H54 (cell line): Measurements from ENCODE around the gene SYNE1.
A peak's percentile ranks its signal among the peaks of the same experiment; 100 is the strongest.

Experiments
- DNase-seq: peaks from one replicate; pipeline ENCODE4 v3.0.0; 2011; ENCODE audit warnings: low spot score, mixed read lengths; ENCODE audit not compliant: insufficient read length
- FAIRE-seq: peaks from 3 replicates; lab custom pipeline; 2011; peaks lifted over from hg19 to GRCh38; lab: Jason Lieb, UNC
- POLR2A ChIP-seq: IDR thresholded peaks from 2 replicates; pipeline ENCODE4 v1.6.1; 2011; ENCODE audit warnings: low read depth, mild to moderate bottlenecking, low read length

Gene SYNE1

DNA sequence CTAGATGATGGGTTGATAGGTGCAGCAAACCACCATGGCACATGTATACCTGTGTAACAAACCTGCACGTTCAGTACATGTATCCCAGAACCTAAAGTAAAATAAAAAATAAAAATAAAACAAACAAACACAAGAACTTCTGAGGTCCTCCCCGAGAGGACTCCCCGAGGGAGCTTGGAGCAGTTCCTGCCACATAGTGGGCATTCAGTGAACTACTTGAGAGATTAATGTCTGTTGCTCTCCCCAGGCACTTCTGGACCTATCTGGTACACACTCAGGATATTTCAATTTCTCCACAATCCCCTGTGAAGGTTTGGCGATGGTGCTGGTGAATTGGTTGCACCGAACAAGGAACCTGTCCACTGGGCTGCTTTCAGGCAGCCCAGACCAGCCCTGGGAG lies 518.5 kb downstream of the SYNE1 start:
- FAIRE-seq, result no peak
- TF ChIP-seq POLR2A, result no peak
- no peak for DNase-seq

GRCh38 chr6:152118224-152118623 lies 518.9 kb downstream of the SYNE1 start:
- no peak for TF ChIP-seq POLR2A
- DNase-seq, result no peak
- no peak for FAIRE-seq

DNA sequence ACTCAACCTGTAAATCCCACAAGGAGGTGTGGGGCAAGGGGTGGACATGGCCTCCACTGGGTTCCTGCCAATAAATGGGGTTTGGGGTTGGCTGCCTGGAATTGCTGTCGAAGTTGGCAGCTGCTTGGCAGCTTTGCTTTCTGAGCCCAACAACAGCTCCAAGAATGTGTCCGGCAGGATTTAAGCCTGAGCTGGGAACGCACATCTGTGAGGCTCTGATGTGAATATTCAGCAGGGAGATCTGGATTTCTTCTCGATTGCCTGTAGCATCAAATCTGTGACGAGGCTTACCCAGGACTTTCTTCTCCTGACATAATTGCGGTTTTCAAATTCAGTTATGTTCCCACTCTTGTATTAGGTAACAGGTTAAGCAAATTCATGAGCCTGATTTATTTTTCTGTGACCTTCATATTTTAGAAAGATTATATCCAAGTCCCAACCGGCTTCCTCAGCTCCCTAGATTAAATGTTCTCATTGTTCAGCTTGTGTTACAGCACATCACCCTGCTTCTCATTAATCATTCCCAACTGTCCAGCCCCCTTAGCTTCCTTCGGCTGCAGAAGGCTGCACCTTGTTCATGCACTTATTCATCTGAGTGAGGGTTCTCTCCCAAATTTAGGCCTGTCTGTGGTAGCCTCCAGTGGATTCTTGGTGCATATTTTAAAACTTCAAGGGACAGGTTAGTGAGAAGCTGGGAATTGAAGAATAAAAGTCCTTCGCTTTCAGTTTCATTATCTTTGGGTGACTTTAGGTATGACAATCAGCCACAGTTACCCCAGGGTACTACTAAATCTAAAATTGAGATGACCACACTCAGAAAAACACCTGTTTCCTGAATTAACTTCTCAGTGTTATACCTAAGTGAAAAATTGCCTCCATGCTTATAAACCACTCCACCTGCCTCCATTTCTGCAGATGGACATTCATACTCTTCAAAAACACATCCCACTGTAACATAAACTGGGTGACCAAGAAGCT lies 519.7 kb downstream of the SYNE1 start:
- DNase-seq (no peak), FAIRE-seq (no peak)
- TF ChIP-seq POLR2A, result no peak

DNA sequence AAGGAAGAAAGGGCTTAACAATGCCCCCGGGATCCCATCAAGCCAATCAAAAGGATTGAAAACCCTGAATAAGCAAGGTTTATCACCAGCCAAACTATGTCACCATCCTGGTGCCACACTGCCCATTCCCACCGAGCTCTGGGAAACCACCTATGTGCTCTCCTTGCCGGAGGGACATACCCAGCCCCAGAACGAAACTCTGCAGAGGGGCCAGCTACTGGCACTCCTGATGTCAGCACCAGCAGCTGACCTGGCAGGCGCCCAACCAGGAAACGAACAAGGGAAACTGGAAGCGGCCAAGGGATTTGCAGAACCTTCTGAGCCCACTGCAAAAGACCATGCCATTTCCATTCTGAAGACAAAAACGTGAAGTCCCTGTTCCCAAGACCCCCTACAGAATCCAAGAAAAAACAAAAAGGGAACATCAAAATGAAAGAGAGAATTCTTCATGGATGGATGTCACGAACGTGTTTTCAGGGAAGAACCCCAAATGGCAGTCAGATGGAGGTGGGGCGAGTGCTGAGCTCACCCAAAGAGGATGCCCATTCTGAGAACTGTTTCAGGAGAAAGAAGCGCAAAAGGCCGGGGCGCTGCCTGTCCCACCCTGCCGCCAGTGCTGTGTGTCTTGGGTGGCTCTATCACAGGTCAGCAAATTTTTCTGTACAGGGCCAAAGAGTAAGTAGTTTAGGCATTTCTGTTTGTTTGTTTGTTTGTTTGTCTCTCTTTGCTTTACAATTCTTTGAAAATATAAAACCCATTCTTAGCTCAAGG lies 524.5 kb downstream of the SYNE1 start:
- no peak for DNase-seq
- no peak for TF ChIP-seq POLR2A
- FAIRE-seq, result no peak

DNA sequence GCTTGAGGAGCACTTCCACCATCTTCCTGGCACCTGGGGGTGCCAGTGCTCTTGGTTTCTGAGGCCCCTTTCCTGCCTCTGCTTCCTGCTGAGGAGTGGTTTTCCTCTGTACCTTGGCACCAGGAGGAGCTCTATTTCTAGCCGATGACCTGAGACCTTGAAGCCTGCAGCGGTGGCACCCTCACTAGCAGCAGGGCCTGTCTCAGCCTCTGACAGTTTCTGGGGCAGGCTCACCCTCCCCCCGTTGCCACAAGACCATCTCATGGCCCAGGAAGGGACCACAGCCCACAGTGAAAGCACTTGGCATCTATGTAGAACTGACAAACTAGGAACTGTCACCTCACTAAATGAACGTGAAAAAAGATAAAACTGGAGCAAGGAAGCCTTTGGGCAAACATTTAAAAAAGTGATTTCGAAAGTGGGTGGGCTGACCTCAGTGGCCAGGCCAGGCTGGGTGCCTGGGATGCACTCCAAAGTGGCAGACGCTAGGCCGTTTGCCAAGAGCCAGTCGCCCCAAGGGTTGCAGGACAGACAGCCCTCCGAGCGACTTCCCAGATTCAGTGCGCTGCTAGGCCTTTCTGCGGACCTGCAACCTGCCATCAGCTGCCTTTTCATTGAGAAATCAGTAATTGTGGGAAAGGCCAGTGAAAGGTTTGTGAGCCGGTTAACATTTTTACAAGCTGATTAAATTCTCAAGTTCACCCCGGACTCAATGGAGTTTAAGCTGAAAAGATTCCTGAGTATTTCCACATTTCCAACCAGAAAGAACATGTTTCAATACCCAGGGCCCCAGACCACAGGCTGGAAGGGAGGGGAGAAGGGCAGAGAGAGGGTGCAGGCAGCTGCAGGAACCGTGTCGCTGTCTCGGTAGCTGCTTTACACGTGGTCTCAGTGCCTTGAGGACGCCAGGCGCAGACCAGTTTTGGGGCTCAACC lies 526.0 kb downstream of the SYNE1 start:
- no peak for FAIRE-seq
- no peak for TF ChIP-seq POLR2A
- DNase-seq, result no peak

DNA sequence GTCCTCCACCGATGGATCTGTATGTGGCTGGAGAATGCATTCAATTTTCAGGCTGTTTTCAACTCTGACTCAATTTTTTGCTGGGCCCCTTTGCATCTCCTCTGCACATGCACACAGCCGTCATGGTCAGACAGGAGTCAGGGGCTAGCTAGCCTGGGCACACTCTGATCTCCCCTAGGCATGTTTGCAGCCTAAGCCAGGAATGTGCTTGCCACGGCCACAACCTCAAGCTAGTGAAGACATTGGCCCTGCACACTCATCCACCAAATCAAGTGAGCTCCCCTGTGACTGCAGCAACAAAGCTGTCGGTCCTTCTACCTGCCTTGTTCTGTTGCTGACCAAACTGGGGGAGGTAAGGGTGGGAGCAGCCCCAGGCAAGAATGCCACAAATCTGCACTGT lies 529.2 kb downstream of the SYNE1 start:
- no peak for TF ChIP-seq POLR2A
- DNase-seq (no peak), FAIRE-seq (no peak)

DNA sequence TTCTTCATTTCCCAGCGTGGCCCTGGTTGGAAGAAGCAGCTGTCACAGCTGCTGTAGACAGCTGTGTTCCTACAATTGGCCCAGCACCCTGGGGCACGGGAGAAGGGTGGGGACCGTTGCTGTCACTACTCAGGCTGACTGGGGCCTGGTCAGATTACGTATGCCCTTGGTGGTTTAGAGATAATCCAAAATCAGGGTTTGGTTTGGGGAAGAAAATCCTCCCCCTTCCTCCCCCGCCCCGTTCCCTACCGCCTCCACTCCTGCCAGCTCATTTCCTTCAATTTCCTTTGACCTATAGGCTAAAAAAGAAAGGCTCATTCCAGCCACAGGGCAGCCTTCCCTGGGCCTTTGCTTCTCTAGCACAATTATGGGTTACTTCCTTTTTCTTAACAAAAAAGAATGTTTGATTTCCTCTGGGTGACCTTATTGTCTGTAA lies 537.0 kb downstream of the SYNE1 start:
- TF ChIP-seq POLR2A, result no peak
- DNase-seq (peak; percentile 24), FAIRE-seq (no peak)

GRCh38 chr6:152099446-152100182 lies 537.5 kb downstream of the SYNE1 start:
- DNase-seq (no peak), FAIRE-seq (no peak)
- no peak for TF ChIP-seq POLR2A

DNA sequence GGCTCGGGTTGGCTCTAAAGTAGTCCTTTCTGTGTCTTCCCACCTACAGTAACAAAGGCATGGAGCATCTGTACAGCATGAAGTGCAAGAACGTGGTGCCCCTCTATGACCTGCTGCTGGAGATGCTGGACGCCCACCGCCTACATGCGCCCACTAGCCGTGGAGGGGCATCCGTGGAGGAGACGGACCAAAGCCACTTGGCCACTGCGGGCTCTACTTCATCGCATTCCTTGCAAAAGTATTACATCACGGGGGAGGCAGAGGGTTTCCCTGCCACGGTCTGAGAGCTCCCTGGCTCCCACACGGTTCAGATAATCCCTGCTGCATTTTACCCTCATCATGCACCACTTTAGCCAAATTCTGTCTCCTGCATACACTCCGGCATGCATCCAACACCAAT lies 538.5 kb downstream of the SYNE1 start:
- TF ChIP-seq POLR2A, result no peak
- FAIRE-seq, result no peak
- DNase-seq, result no peak

DNA sequence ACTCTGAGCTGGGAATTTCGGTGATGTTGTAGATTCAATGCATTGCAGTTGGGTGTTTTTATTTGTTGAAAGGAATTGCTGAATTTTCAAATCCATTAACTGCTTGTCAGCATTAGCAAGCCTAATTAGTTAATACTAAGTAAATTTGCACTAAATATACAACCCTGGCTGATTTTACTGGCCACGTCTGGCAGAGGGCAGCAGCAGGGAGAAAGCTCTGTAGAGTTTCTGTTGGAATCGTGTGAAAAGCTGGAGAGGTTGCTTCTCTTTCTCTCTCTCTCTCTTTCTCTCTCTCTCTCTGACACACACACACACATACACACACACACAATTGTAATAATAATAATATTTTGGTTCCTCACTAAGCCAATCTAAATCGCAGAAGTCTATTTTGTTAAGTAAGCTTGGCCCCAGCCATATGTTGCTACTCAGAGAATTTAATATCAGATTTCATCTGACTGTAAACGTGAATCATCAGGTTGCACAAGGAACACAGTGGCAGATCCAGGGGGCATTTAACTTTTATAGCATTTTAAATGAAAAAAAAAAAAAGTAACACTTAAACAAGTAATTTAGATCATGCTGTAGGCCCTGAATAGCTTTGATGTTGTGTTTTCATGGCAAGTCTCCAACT lies 540.2 kb downstream of the SYNE1 start:
- DNase-seq (no peak), FAIRE-seq (no peak)

DNA sequence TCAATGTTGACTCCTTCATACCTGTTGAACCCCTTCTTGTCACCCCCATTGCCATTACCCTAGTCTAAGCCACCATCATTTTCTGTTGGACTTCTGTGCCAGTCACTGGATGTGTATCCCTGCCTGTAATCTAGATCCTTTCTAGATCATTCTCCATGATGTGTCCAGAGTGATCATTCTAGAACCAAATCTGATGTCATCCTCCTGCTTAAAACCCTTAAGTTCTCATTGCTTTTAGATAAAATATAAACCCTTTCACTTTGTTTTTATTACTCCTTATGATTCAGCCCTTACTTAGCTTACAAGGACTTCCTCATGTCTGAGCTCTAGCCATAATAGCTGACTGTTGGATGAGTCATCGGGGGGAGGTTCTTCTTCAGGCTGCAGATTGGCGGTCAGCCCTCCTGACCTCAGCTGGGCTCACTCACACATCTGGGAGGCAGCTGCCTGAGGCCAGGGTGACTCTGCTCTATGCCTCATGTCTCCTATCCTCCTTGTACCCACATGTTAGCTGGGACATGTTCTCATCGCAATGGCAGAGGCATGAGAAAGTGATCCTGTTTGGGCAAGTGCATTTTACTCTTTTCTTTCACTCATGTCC lies 542.1 kb downstream of the SYNE1 start:
- no peak for FAIRE-seq
- no peak for TF ChIP-seq POLR2A
- peak; percentile 48 for DNase-seq

More for the DNA sequence above, 540.2 kb downstream of the SYNE1 start:
- no peak for TF ChIP-seq POLR2A

DNA sequence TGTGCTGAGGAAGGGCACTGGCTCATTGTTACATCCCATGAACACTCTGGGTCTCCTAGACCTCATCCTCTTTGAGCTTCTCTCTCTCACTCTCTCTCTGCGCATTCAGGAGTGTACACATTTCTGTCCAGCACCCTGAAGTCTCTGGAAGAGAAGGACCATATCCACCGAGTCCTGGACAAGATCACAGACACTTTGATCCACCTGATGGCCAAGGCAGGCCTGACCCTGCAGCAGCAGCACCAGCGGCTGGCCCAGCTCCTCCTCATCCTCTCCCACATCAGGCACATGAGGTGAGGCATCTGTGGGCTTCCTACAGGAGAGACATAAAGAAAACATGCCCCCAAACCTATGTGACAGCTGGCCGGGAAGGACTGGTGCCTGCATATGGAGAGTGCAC lies 542.9 kb downstream of the SYNE1 start:
- FAIRE-seq, result no peak
- no peak for TF ChIP-seq POLR2A

More for the DNA sequence above, 542.9 kb downstream of the SYNE1 start:
- no peak for DNase-seq
